HepG2 (cell line): ENCODE data around the gene EGLN2. TPM values are rescaled to one million over a fixed set of nuclear protein-coding genes. Genes with fewer than 3 reads are reported as not detected.

Experiments used
- BCL6 ChIP-seq: IDR thresholded peaks from 2 replicates; pipeline ENCODE4 v1.6.1; 2016; ENCODE audit warnings: missing genetic modification reagents, missing compliant biosample characterization
- DZIP1 ChIP-seq: sonication (generic); formaldehyde crosslinking; IDR thresholded peaks from 2 replicates; pipeline ENCODE4 v1.5.0; 2020; ENCODE audit warnings: mild to moderate bottlenecking, missing genetic modification reagents
- FOXO4 ChIP-seq: sonication (generic); formaldehyde crosslinking; conservative IDR thresholded peaks from 2 replicates; pipeline ENCODE4 v1.8.1; 2023; ENCODE audit warnings: missing genetic modification reagents
- GATAD1 ChIP-seq: IDR thresholded peaks from 2 replicates; pipeline ENCODE4 v1.6.1; 2016; ENCODE audit warnings: missing genetic modification reagents, missing compliant biosample characterization
- GATAD2A ChIP-seq: IDR thresholded peaks from 2 replicates; pipeline ENCODE4 v1.6.1; 2016
- GTF3A ChIP-seq: sonication (generic); formaldehyde crosslinking; conservative IDR thresholded peaks from 2 replicates; pipeline ENCODE4 v1.4.0; 2020; ENCODE audit warnings: mild to moderate bottlenecking, missing genetic modification reagents
- HMG20A ChIP-seq: IDR thresholded peaks from 2 replicates; pipeline ENCODE4 v1.6.1; 2016; ENCODE audit warnings: borderline replicate concordance
- HNF4A ChIP-seq: sonication (generic); formaldehyde crosslinking; IDR thresholded peaks from 2 replicates; pipeline ENCODE4 v1.4.0; 2020; ENCODE audit warnings: missing genetic modification reagents
- MEIS2 ChIP-seq: sonication (generic); formaldehyde crosslinking; IDR thresholded peaks from 2 replicates; pipeline ENCODE4 v1.9.0; 2021; ENCODE audit warnings: mild to moderate bottlenecking, missing genetic modification reagents
- MIXL1 ChIP-seq: IDR thresholded peaks from 2 replicates; pipeline ENCODE4 v1.6.1; 2016
- MLLT10 ChIP-seq: sonication (generic); formaldehyde crosslinking; IDR thresholded peaks from 2 replicates; pipeline ENCODE4 v1.4.0; 2020; ENCODE audit warnings: missing genetic modification reagents
- MYNN ChIP-seq: sonication (generic); formaldehyde crosslinking; IDR thresholded peaks from 2 replicates; pipeline ENCODE4 v1.4.0; 2020; ENCODE audit warnings: mild to moderate bottlenecking, low read depth, missing genetic modification reagents
- PRMT3 ChIP-seq: sonication (generic); formaldehyde crosslinking; IDR thresholded peaks from 2 replicates; pipeline ENCODE4 v1.8.1; 2022; ENCODE audit warnings: low read depth, mild to moderate bottlenecking, moderate library complexity, missing genetic modification reagents, borderline replicate concordance
- RNF219 ChIP-seq: sonication (generic); formaldehyde crosslinking; IDR thresholded peaks from 2 replicates; pipeline ENCODE4 v1.5.0; 2020; ENCODE audit warnings: mild to moderate bottlenecking, missing genetic modification reagents
- SSRP1 ChIP-seq: IDR thresholded peaks from 2 replicates; pipeline ENCODE4 v1.6.1; 2016; ENCODE audit warnings: control low read depth
- TEF ChIP-seq: sonication (generic); formaldehyde crosslinking; IDR thresholded peaks from 2 replicates; pipeline ENCODE4 v1.5.0; 2020; ENCODE audit warnings: missing genetic modification reagents
- ZFY ChIP-seq: sonication (generic); formaldehyde crosslinking; IDR thresholded peaks from 2 replicates; pipeline ENCODE4 v1.4.0; 2020; ENCODE audit warnings: missing genetic modification reagents
- ZNF10 ChIP-seq: sonication (generic); formaldehyde crosslinking; IDR thresholded peaks from 2 replicates; pipeline ENCODE4 v1.4.0; 2020; ENCODE audit warnings: mild to moderate bottlenecking, low read depth, missing genetic modification reagents, borderline replicate concordance
- ZNF512B ChIP-seq: sonication (generic); formaldehyde crosslinking; IDR thresholded peaks from 2 replicates; pipeline ENCODE4 v1.5.1; 2020; ENCODE audit warnings: missing genetic modification reagents, mild to moderate bottlenecking, borderline replicate concordance
- ZNF724P ChIP-seq: sonication (generic); formaldehyde crosslinking; IDR thresholded peaks from 2 replicates; pipeline ENCODE4 v1.8.0; 2022; ENCODE audit warnings: missing genetic modification reagents, borderline replicate concordance
- polyA plus RNA-seq, 8 experiments: library from polyadenylated mRNA; depleted of rRNA in 3 of 8; stranded (reverse) in 7 of 8; unstranded in 1 of 8; fragments of >200 nt; fragmentation: Illumina TruSeq in 4 of 8; extraction: Trizol in 4 of 8; gene quantifications; 2 replicates each; pipeline versions ENCODE4 v1.2.1 to v1.2.3, GENCODE V29; 2011 to 2016; ENCODE audit warnings: low read depth in 4 of 8, missing spikeins in 1 of 8, mixed read lengths in 1 of 8; ENCODE audit not compliant: insufficient read depth in 1 of 8
- total RNA-seq, 5 experiments: library from RNA; depleted of rRNA; stranded (reverse); fragments of >200 nt; fragmentation: Illumina TruSeq; extraction: Trizol; gene quantifications; 2 replicates each; pipeline ENCODE4 v1.2.3, GENCODE V29; 2016; ENCODE audit warnings: low read depth in 1 of 5

The EGLN2 gene
- total and polyA plus RNA-seq, 2 of the 13 experiments (the other 11 are each of a cell fraction or from before 2014, with no cell fraction given), result 16.5 to 40.8 TPM

GRCh38 chr19:40831502-40832430 is 32.8 kb downstream of the EGLN2 start (continued):
- TF ChIP-seq ZNF512B (CRISPR knock-in tag), result no peak
- TF ChIP-seq GTF3A (CRISPR knock-in tag), result no peak
- TF ChIP-seq HNF4A (CRISPR knock-in tag), result peak; percentile 83
- no peak for TF ChIP-seq DZIP1
- no peak for TF ChIP-seq MYNN (CRISPR knock-in tag)
- peak; percentile 85 for TF ChIP-seq BCL6
- 0 out of 2 replicates have a peak, but pooled peaks have one; percentile 23 for TF ChIP-seq ZNF724P
- no peak for TF ChIP-seq ZNF10 (CRISPR knock-in tag)
- TF ChIP-seq HMG20A, result peak; percentile 93
- TF ChIP-seq RNF219 (CRISPR knock-in tag), result no peak
- TF ChIP-seq ZFY (CRISPR knock-in tag), result no peak
- TF ChIP-seq TEF (CRISPR knock-in tag), result peak; percentile 93
- TF ChIP-seq GATAD2A (CRISPR knock-in tag), result peak; percentile 96
- no peak for TF ChIP-seq SSRP1 (CRISPR knock-in tag)
- TF ChIP-seq PRMT3 (CRISPR knock-in tag), result no peak
- no peak for TF ChIP-seq FOXO4
- peak; percentile 56; the same call in 1 of the 2 replicates for TF ChIP-seq MIXL1 (CRISPR knock-in tag)
- no peak for TF ChIP-seq MEIS2 (CRISPR knock-in tag)
- peak; percentile 46; the same call in 1 of the 2 replicates for TF ChIP-seq GATAD1 (CRISPR knock-in tag)
- TF ChIP-seq MLLT10 (CRISPR knock-in tag), result no peak
